Subcutaneous adipose tissue (tissue), 4 donors: ENCODE data around the gene CTNNAL1. TPM values are rescaled to one million over a fixed set of nuclear protein-coding genes. Genes with fewer than 3 reads are reported as not detected.

Source experiments
- total RNA-seq, 4 donors: library from RNA; depleted of rRNA; stranded (reverse); fragments of >200 nt; gene quantifications; one replicate each; pipeline ENCODE4 v1.1.0, GENCODE V29; 2016
- TF ChIP-seq, protein P1 (sequence below): fragments of 450-650 bp; IDR thresholded peaks from one replicate; pipeline ENCODE4 v1.5.1; 2016; ENCODE audit warnings: low read depth, mild to moderate bottlenecking, control low read depth, antibody characterized with exemption, moderate library complexity

Gene CTNNAL1
- total RNA-seq, 4 donors from 2014 or later, result 24.5 to 58.5 (median 37.1) TPM

DNA sequence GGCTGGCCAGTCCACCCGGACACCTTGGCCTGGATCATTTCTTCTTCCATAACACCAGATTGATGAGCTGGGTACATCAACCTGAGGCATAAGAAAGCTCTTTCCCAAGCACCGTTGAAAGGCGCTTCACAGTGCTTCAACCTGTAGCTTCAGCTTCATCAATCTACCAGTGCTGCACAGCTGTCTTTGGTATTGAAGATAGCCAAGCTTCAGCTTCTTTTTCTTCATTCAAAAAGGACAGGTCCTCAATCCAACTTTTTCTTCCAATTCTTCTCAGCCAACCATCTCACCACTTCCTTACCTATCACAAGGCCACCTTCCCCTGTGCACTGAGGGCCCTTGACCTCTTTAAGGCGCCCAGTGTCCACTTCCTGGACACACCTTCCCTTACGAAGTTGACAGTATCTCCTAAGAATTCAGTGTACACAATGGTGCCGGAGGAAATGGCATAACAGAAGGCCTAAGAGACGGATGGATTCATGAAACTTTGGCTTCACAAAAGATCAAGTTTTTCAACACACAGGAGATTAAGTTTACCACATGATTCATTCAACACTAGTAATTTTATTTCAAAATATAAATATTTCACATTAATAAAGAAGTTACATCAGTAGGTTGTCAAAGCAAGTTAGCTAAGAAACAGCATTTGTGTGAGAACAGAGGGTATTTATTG lies 1.4 kb upstream of the CTNNAL1 start:
- TF ChIP-seq, protein P1, sequence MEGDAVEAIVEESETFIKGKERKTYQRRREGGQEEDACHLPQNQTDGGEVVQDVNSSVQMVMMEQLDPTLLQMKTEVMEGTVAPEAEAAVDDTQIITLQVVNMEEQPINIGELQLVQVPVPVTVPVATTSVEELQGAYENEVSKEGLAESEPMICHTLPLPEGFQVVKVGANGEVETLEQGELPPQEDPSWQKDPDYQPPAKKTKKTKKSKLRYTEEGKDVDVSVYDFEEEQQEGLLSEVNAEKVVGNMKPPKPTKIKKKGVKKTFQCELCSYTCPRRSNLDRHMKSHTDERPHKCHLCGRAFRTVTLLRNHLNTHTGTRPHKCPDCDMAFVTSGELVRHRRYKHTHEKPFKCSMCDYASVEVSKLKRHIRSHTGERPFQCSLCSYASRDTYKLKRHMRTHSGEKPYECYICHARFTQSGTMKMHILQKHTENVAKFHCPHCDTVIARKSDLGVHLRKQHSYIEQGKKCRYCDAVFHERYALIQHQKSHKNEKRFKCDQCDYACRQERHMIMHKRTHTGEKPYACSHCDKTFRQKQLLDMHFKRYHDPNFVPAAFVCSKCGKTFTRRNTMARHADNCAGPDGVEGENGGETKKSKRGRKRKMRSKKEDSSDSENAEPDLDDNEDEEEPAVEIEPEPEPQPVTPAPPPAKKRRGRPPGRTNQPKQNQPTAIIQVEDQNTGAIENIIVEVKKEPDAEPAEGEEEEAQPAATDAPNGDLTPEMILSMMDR, result no peak

DNA sequence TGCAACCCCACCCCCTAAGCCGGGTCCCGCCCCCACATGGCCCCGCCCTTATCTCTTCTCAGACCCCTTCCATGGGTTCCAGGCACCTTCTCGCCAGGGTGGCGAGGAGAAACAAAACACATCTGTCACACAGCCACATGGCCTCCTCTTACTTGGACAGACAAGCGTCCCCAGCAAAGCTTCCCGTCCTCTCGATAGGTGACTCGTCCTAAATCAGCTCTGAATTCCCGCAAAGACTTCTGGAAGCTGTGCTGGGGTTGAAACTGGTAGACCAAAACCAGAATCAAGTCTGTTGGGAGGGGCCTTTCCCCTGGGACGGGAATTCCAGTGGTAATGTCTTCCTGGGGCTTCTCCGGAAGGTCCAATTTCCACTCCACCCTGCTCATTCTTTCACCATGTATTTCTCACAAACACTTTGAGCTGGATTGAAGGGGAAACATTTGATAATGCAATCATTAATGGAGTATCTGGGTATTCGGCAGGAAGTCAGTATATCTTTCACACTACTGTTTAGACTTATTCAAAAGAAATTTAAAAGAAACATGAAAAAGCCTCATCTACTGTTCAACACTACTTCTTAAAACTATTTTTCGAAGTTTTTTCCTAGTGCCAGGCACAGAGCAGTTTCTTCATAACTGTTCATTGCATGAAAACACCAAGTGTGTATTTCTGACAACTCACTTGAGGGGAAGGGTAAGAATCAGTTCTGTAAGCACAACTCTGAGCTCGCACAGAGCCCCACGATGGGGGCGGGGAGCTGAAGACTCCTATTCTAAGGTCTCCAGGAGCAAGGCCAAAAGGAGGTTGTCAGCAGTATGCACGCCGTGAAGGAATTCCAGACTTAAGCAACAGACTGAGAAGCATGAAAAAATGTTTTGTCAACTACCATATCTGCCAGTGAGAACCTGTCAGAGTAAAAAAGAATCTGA lies 644 bp upstream of the CTNNAL1 start:
- TF ChIP-seq, protein P1, result no peak

DNA sequence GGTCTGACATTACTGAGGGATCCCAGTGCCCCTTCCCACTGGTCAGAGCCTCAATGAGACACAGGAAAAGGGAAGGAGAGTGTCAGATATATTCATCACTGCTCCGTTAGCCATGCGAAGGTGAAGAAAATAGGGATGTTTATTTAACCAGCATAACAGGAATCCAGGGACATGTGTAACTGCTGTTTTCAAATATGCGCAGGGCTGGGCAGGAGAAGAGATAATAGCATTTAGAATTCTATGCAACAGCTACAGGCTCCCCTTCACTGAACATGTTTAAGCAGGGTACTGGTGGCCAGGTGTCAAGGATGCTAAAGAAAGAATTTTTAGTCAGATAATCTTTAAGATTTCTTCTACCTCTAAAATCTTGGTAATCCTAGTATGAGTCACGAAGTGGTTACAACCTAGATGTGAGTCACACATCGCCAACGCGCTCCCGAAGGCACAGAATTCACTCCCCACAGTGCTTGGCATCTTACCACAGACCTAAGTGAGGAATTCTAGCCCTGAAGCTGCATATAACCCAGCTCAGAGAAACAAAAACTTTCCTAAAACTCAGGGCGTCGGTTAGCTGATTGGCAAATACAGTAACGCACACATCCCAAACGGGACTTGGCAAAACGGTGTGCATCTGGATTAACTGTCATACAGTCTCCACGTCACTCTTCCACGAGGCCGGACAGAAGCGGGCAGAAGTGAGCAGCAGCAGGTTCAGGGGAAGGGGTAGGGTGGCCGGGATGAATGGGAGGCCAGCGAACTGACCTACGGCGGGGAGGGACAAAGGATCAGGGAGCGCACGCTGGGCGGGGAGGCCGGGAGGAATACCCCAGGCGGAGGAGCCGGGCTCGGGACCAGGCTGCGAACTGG lies 1.1 kb downstream of the CTNNAL1 start:
- TF ChIP-seq, protein P1, result no peak

DNA sequence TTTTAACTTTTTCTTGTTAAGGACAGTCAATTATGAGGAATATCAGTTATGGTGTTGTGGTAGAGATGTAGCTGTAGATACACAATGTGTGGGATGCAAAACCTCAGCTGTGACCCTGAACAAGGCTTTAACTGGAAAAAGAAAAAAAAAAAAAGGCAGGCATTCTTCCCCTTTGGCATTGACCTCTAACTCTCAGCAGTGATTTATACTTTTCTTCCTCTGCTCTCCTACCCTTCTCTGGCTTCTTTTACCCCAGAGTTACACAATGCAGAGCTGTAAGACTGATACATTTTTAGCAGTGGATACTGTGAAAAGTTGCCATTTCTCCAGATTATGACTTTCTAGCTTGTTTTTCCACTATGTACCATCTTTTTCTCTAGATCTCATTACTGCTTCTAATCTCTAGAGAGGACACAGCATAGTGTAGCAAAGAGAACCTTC lies 2.0 kb downstream of the CTNNAL1 start:
- TF ChIP-seq, protein P1, result no peak

DNA sequence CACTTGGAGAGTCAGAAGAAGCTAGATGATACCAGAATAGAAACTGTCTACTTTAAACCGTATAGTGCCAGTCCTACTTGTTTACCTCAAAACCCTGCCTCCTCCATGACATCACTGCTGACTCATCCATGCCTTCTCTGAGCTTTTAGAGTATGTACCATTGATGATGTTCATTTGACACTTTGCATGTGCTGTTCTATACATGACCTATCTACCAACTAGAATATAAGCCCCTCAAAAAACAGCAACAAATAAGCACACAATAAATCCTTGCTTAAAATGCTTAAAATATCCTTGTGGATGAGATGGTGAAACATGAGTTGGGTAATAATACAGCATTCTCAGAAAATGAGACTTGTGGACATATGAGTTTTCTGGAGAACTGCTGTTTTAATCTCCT lies 2.6 kb downstream of the CTNNAL1 start:
- TF ChIP-seq, protein P1, result no peak

DNA sequence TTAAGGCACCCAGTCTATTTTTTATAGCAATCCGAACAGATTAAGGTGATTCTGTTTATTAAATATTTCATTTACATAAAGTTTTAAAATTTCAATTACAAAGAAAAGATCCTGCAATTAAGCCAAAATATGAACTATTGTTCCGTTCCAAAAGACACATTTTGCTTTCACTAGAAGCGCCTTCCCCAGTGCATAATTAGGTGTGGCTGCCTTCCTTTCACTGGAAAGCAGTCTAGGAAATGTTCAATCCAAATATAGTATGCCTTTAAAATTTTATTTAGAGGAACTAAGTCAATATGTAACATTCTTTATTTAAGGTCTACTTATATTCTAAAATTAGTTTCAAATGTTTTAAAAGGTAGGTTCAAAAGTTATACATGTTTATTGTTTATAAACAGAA lies 7.6 kb downstream of the CTNNAL1 start:
- TF ChIP-seq, protein P1, result no peak
